ENCODE measurements around the gene OXER1.

Gene OXER1

GRCh38 chr2:42764096-42764495 is at the start of gene OXER1:
TSS of gene OXER1 (minus strand) at chr2:42764135. CDS start at chr2:42764062, 73 bp downstream.
- DNase-seq (ENCODE audit: low spot score): no peak

GRCh38 chr2:42812899-42813479 is 49.1 kb upstream of the OXER1 start:
- peak; percentile 69 for DNase-seq (ENCODE audit: low spot score)

- peak; percentile 61 for DNase-seq (ENCODE audit: low spot score)
Measured at GRCh38 chr2:42810971-42811811, 47.3 kb upstream of the OXER1 start.

- peak; percentile 91 for DNase-seq (ENCODE audit: low spot score)
Measured at GRCh38 chr2:42810121-42810970, 46.4 kb upstream of the OXER1 start.

GRCh38 chr2:42809819-42810120 is 45.8 kb upstream of the OXER1 start:
- peak; percentile 87 for DNase-seq (ENCODE audit: low spot score)

- DNase-seq (ENCODE audit: low spot score): no peak
Measured at GRCh38 chr2:42809131-42809818, 45.3 kb upstream of the OXER1 start.

- no peak for DNase-seq (ENCODE audit: low spot score)
Measured at GRCh38 chr2:42808301-42808700, 44.4 kb upstream of the OXER1 start.

GRCh38 chr2:42806786-42807185 is 42.9 kb upstream of the OXER1 start:
- DNase-seq (ENCODE audit: low spot score): no peak

- no peak for DNase-seq (ENCODE audit: low spot score)
Measured at GRCh38 chr2:42804891-42805290, 41.0 kb upstream of the OXER1 start.

- no peak for DNase-seq (ENCODE audit: low spot score)
Measured at GRCh38 chr2:42804338-42804737, 40.4 kb upstream of the OXER1 start.

GRCh38 chr2:42802150-42802549 is 38.2 kb upstream of the OXER1 start:
- no peak for DNase-seq (ENCODE audit: low spot score)

GRCh38 chr2:42801381-42801780 is 37.4 kb upstream of the OXER1 start:
- DNase-seq (ENCODE audit: low spot score): no peak

GRCh38 chr2:42800981-42801380 is 37.0 kb upstream of the OXER1 start:
- no peak for DNase-seq (ENCODE audit: low spot score)

- no peak for DNase-seq (ENCODE audit: low spot score)
Measured at GRCh38 chr2:42800461-42800962, 36.6 kb upstream of the OXER1 start.

GRCh38 chr2:42799881-42800280 is 35.9 kb upstream of the OXER1 start:
- no peak for DNase-seq (ENCODE audit: low spot score)

GRCh38 chr2:42797281-42797680 is 33.3 kb upstream of the OXER1 start:
- no peak for DNase-seq (ENCODE audit: low spot score)

- DNase-seq (ENCODE audit: low spot score): no peak
Measured at GRCh38 chr2:42796427-42797248, 32.7 kb upstream of the OXER1 start.

GRCh38 chr2:42795841-42796301 is 31.9 kb upstream of the OXER1 start:
- DNase-seq (ENCODE audit: low spot score): no peak

- no peak for DNase-seq (ENCODE audit: low spot score)
Measured at GRCh38 chr2:42795275-42795674, 31.3 kb upstream of the OXER1 start.

GRCh38 chr2:42794271-42795046 is 30.5 kb upstream of the OXER1 start:
- no peak for DNase-seq (ENCODE audit: low spot score)
